Activated naive CD8-positive, alpha-beta T cell treated with anti-CD3 and anti-CD28 coated beads for 36 hours (primary cell): ENCODE results near the gene INPP5D. TPM values are rescaled to one million over a fixed set of nuclear protein-coding genes. Genes with fewer than 3 reads are reported as not detected.

Source experiments
- DNase-seq: peaks from one replicate; pipeline ENCODE4 v3.0.0; 2021
- H3K27ac Mint-ChIP-seq: one replicate; pipeline ENCODE4 v1.8.0; 2022; ENCODE audit warnings: mild to moderate bottlenecking, moderate library complexity, mixed read lengths
- H3K27me3 Mint-ChIP-seq: one replicate; pipeline ENCODE4 v1.8.0; 2022; ENCODE audit warnings: mild to moderate bottlenecking, mixed read lengths
- H3K36me3 Mint-ChIP-seq: one replicate; pipeline ENCODE4 v1.8.0; 2021; ENCODE audit warnings: mild to moderate bottlenecking, mixed read lengths
- H3K4me1 Mint-ChIP-seq: one replicate; pipeline ENCODE4 v1.8.0; 2021; ENCODE audit warnings: mixed read lengths
- H3K4me3 Mint-ChIP-seq: one replicate; pipeline ENCODE4 v1.8.0; 2022; ENCODE audit warnings: mild to moderate bottlenecking, moderate library complexity, mixed read lengths
- H3K9me3 Mint-ChIP-seq: one replicate; pipeline ENCODE4 v1.8.0; 2022; ENCODE audit warnings: mixed read lengths
- total RNA-seq, 2 experiments: library from RNA; stranded (reverse); gene quantifications; one replicate each; pipeline ENCODE4 v1.2.3, GENCODE V29; 2021

INPP5D gene
- total RNA-seq, 2 experiments from 2014 or later, result 38.7 to 41.8 TPM

DNA sequence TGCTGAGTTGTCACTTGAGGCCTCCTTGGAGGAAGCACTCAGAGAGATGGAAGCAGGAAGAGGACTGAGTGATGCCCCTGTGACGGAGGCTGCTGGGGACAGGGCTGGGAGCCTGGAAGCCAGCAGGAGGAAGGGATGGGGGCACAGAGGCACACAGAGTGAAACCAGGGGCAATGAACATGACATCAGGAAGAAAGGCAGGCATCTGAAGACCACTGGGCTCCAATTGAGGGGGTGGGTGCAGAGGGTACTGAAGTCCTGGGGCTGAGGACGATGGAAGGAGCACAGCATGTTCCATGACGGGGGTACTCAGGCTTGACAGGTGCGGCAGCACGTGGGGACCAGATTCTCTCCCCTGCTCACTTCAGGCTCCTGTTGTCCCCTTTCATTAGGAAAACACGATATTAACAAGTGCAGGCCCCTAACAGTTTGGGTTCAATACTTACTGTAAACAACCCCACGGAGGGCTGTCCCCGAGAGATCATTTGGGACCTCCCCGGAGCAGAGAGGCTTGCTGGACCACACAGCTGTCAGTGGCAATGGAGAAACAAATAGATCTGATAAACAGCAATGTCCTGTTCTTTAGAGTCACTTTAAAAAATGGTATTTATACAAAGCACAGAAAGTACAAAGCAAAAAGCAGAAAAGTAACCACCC lies 8.7 kb downstream of the INPP5D start:
- peaks cover 51% of the 10 kb centered on the region for H3K4me1 Mint-ChIP-seq
- no peak overlapping the region for H3K4me3 Mint-ChIP-seq
- no peaks in the 10 kb centered on the region for H3K27me3 Mint-ChIP-seq
- no peak for DNase-seq
- peak overlapping the region; percentile 1 for H3K27ac Mint-ChIP-seq
- peaks cover 8% of the 10 kb centered on the region for H3K9me3 Mint-ChIP-seq
- peaks cover 52% of the 10 kb centered on the region for H3K36me3 Mint-ChIP-seq

DNA sequence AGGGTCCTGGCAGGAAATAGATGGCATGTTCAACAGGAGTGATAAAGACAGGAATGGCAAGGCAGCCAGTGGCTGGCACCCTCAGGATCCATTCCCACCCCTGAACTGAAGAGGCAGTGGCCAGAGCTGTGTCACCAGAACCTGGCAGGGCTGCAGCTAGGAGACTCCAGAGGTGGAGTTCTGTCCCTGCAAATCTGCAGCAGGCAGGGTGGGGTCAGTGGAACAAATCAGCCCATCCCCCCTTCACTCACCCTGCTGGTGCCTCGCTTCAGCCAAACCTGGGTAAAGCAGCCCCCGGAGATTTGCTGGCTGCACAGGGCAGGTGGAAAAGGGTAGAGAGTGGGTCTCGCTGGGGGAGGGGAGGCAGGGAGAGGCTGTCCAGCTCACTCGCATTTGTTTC lies 12.7 kb downstream of the INPP5D start:
- peaks cover 35% of the 10 kb centered on the region for H3K4me1 Mint-ChIP-seq
- peaks cover 8% of the 10 kb centered on the region for H3K9me3 Mint-ChIP-seq
- no peak for DNase-seq
- no peak overlapping the region for H3K27ac Mint-ChIP-seq
- H3K36me3 Mint-ChIP-seq, result peaks cover 38% of the 10 kb centered on the region
- no peaks in the 10 kb centered on the region for H3K27me3 Mint-ChIP-seq
- H3K4me3 Mint-ChIP-seq, result no peak overlapping the region

DNA sequence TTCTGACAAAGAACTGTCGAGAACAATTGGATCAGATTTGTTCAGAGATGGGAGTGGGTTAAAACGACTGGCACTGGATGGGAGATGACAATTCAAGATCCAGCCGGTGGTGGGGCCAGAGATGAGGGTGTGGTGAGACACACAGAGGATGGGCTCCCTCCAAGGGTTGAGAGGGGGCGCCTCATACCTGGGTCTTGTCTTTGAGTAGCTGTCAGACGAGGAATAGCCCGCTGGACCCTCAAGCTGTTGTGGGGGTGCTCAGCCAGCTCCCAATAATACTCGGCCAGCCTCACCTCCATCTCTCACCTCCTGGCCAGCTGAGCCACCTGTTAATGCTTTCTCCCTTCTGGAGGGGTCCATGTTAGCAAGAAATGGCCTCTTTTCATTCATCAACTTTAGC lies 14.0 kb downstream of the INPP5D start:
- no peak for DNase-seq
- Mint-ChIP-seq H3K4me3 (no peak overlapping the region), H3K27ac (no peak overlapping the region), H3K4me1 (peaks cover 34% of the 10 kb centered on the region), H3K27me3 (no peaks in the 10 kb centered on the region), H3K9me3 (peaks cover 8% of the 10 kb centered on the region), H3K36me3 (peaks cover 39% of the 10 kb centered on the region)

DNA sequence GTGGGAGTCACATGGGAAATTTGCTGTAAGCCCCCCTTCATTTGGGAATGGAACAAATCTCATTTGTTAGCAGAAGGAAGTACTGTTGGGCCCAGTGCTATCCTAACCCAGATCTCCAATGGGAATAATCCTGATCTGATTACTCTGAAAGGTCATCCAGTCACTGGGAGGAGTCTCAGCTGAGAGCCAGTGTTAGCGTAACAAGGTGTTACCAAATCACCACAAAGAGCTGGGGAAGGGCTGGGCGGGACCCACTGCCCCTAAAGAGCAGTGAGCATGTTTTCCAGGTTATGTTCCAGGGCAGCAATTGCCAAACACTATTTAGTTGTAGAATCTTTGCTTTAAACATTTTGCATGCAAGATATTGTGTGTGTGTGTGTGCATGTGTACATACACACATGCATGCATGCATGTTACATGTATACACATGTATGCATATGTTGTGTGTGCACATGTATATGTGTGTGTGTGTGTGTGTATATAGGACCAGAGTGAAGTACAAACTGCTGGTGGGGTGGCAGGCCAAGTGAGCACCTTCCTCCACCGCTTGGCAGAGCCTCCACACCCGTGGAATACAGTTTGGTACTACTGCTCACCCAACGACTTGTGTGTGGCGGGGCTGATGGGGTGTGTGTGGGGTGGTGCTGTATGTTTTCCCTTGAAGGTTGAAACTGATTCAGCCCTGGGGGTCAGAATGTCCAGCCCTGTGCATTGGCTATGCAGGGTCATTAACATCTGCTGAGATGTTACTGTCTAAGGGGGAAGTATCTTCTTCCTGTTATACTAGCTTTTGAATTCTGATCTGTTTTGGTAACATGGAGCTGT lies 15.2 kb downstream of the INPP5D start:
- Mint-ChIP-seq H3K9me3 (peaks cover 8% of the 10 kb centered on the region), H3K27ac (no peak overlapping the region), H3K27me3 (no peaks in the 10 kb centered on the region), H3K36me3 (peaks cover 45% of the 10 kb centered on the region), H3K4me3 (no peak overlapping the region), H3K4me1 (peaks cover 35% of the 10 kb centered on the region)
- DNase-seq, result no peak

DNA sequence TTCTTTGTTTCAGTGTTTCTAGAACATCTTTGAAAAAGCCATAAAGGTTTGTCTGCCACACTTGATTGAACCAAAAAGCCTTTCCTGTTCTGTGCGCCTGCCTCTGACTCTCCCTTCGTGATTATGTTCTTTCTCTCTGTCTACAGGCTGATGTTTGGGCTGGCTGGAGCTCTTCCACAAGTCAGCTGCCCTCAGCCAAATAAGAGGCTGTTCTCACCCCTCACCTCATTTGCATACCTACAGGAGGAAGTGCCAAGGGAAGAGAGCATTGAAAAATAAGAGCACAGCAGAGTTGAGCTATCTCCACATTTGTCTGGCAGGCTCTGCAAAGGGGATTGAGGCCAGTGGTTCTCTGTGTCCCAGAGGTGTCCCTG lies 15.8 kb downstream of the INPP5D start:
- H3K27me3 Mint-ChIP-seq, result no peaks in the 10 kb centered on the region
- H3K36me3 Mint-ChIP-seq, result peaks cover 44% of the 10 kb centered on the region
- peaks cover 4% of the 10 kb centered on the region for H3K9me3 Mint-ChIP-seq
- H3K4me3 Mint-ChIP-seq, result no peak overlapping the region
- H3K4me1 Mint-ChIP-seq, result peaks cover 35% of the 10 kb centered on the region
- H3K27ac Mint-ChIP-seq, result no peak overlapping the region
- DNase-seq, result no peak

DNA sequence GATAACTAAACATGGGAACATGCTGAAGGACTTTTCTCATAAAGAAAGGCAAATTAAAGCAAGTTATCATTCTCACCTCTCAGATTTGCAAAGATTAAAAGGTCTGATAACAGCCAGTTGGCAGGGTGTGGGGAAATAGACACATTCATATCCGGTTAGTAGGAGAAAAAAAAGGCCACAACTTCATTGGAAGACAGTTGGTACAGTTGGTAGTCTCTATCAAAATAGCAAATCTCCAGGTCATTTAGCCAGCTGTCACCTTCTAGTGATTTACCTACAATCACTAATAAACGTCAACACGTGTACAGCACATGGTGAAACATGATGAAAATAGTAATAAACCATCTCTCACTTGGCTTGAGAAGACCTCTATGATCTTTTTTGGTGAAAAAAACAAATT lies 16.6 kb downstream of the INPP5D start:
- peaks cover 2% of the 10 kb centered on the region for H3K9me3 Mint-ChIP-seq
- H3K27me3 Mint-ChIP-seq, result no peaks in the 10 kb centered on the region
- H3K36me3 Mint-ChIP-seq, result peaks cover 45% of the 10 kb centered on the region
- DNase-seq, result no peak
- peaks cover 39% of the 10 kb centered on the region for H3K4me1 Mint-ChIP-seq
- H3K4me3 Mint-ChIP-seq, result no peak overlapping the region
- no peak overlapping the region for H3K27ac Mint-ChIP-seq

DNA sequence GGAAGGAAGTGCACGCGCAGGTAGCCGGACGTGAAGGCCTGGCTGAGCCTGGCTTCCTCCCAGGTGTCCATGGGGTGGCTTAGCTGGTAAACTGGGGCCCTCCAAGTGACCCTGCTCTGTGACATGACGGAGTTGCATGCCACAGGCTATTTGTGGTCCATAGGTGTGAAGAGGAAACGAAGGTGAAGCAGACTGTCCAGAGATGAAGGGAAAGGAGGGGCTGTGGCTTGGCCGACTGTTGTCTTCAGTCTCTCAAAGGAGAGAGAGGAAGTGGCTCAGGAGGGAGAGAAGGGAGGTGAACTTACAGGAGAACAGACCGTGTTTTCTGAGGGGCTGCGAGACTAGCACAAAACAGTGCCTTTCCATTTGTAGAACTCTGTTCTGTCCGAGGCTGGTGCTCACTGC lies 19.3 kb downstream of the INPP5D start:
- DNase-seq, result no peak
- Mint-ChIP-seq H3K4me1 (peaks cover 62% of the 10 kb centered on the region), H3K27ac (peak overlapping the region; percentile 83), H3K4me3 (peak overlapping the region; percentile 56), H3K9me3 (no peaks in the 10 kb centered on the region), H3K27me3 (no peaks in the 10 kb centered on the region), H3K36me3 (peaks cover 56% of the 10 kb centered on the region)

DNA sequence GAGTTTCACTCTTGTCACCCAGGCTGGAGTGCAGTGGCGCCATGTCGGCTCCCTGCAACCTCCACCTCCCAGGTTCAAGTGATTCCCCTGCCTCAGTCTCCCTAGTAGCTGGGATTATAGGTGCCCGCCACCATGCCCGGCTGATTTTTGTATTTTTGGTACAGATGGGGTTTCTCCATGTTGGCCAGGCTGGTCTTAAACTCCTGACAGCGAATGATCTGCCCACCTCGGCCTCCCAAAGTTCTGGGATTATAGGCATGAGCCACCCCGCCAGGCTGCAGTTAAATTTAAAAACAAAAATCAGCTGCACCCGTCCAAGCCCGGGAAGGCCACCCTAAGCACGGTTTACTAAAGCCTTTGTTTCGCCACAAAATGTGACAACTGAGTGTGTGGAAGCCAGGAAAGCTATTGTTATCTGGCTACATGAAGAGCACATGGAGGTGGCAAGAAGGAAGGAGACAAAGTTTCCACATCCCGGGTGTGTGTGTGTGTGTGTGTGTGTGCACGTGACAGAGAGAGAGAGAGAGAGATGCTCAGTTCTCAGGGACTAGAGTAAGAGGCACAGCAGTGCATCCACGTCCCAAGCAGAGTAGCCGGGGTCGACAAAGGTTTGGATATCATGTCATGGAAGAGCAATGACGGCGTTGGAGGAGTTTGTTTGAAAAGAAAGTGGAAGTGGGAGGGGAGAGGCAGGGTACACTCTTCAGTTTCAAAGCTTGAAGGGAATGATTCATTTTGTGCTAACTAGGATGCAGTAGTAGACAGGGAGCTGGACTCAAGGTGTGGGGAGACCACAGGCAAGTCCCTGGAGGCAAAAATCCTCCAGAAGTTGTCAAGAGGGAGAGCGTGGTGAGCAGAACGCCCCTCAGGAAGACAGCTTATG lies 20.1 kb downstream of the INPP5D start:
- peaks cover 69% of the 10 kb centered on the region for H3K4me1 Mint-ChIP-seq
- no peaks in the 10 kb centered on the region for H3K27me3 Mint-ChIP-seq
- H3K9me3 Mint-ChIP-seq, result no peaks in the 10 kb centered on the region
- H3K27ac Mint-ChIP-seq, result peak overlapping the region; percentile 87
- DNase-seq, result peak; percentile 19
- peak overlapping the region; percentile 5 for H3K4me3 Mint-ChIP-seq
- peaks cover 59% of the 10 kb centered on the region for H3K36me3 Mint-ChIP-seq

DNA sequence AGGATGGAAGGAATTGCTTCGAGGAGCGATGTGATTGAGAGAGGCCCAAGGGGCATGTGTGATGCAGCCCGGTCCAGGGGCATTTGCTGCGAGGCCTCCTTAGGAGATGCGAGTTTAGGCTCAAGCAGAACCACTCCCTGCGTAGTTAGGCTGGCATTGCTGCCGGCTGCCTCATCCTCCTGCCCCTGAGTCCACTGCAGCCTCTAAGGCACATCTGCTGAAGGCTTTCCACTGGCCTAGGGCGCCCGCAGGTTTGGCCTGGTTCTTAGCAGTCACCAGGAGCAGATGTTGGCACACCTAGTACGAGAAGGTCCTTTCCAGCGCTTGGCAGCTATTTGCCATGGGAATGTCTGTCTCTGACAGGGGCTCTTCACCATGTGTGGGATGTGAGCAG lies 20.7 kb downstream of the INPP5D start:
- Mint-ChIP-seq H3K27ac (peak overlapping the region; percentile 87), H3K9me3 (no peaks in the 10 kb centered on the region), H3K36me3 (peaks cover 66% of the 10 kb centered on the region), H3K4me3 (peak overlapping the region; percentile 47), H3K27me3 (no peaks in the 10 kb centered on the region), H3K4me1 (peaks cover 76% of the 10 kb centered on the region)
- DNase-seq, result no peak

DNA sequence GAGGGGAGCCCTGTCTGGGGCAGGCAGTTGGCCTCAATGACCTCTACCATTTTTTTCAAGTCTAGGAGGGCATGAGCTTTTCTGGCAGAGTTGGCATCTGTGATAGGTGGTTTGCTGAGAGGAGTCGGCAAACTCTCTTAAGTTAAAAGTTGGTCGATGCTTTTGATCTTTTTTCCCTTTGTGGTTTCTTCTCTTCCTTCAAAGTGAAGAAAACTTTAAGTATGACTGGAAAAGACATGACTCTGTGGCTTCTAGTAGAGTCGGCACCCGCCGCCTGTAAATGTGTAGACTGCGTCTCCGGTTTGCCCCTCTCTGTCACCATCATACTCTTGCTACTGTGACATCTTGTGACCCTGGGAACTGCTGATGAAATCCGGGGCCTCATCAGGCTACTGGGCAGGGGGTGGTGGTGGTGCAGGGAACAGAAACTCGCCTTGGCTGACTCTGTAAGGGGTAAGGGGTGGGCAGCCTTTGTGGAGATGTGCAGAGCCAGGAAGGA lies 21.1 kb downstream of the INPP5D start:
- DNase-seq, result peak; percentile 70
- Mint-ChIP-seq H3K4me3 (peak overlapping the region; percentile 47), H3K9me3 (no peaks in the 10 kb centered on the region), H3K4me1 (peaks cover 78% of the 10 kb centered on the region), H3K27me3 (no peaks in the 10 kb centered on the region), H3K27ac (peak overlapping the region; percentile 87), H3K36me3 (peaks cover 69% of the 10 kb centered on the region)

DNA sequence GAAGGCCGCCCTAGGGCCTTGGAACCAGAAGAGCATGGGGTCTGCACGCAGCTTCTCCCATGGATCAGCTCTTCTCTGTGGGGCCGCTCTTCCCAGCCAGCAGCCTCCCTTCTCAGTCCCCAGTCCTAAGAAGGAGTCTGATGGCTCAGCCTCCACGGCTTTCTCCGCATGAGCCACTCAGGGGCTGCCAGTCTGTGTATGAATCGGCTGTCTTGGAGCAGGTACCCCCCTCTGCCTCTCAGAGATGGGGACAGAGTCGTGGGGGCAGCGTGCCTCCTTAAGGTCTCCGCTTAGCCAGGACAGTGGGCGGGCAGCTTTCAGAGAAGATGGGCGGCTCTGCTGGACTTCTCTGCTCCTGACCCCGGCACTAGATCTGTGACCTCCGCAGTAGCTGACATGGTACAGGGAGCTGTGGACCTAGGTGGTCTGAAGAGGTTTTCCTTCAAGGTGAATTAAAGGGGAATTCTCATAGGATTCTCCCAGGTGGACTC lies 21.6 kb downstream of the INPP5D start:
- Mint-ChIP-seq H3K4me1 (peaks cover 83% of the 10 kb centered on the region), H3K27me3 (no peaks in the 10 kb centered on the region), H3K4me3 (peak overlapping the region; percentile 47), H3K9me3 (no peaks in the 10 kb centered on the region), H3K36me3 (peaks cover 68% of the 10 kb centered on the region), H3K27ac (peak overlapping the region; percentile 87)
- no peak for DNase-seq

DNA sequence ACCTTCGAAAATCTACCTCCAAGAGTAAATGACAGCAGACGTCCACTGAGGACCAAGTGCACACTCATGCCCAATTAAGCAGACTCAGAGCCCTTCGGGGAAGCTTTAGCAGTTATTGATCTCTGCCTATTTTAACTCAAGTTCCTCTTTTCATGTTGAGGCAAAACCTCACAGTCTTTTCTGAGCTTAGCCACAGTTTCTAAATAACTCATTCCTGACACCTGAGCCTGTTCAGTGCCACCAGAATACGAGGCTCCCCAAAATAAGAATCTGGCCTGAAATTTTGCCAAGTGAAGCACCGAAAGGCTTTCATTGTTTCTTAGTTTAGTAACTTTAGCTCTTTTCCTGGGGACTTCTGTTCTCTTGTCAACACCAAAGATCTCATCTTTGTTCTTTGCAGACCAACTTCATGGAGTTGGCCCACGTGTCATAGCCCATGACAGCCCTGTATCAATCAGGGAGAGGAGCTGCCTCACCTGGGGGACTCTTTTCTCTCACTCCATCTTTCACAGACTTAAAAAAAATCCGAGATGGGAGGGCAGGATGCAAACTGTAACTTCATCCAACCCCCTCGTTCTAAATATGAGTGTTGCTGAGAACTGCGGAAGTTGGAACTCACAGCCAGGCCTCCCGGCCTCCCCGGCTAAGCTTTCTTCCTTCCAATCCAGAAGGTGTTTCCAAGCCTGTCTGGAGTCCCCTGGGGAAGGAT lies 22.2 kb downstream of the INPP5D start:
- H3K4me3 Mint-ChIP-seq, result peak overlapping the region; percentile 38
- no peaks in the 10 kb centered on the region for H3K27me3 Mint-ChIP-seq
- peaks cover 68% of the 10 kb centered on the region for H3K36me3 Mint-ChIP-seq
- H3K27ac Mint-ChIP-seq, result peak overlapping the region; percentile 87
- H3K4me1 Mint-ChIP-seq, result peaks cover 86% of the 10 kb centered on the region
- H3K9me3 Mint-ChIP-seq, result no peaks in the 10 kb centered on the region
- DNase-seq, result no peak

DNA sequence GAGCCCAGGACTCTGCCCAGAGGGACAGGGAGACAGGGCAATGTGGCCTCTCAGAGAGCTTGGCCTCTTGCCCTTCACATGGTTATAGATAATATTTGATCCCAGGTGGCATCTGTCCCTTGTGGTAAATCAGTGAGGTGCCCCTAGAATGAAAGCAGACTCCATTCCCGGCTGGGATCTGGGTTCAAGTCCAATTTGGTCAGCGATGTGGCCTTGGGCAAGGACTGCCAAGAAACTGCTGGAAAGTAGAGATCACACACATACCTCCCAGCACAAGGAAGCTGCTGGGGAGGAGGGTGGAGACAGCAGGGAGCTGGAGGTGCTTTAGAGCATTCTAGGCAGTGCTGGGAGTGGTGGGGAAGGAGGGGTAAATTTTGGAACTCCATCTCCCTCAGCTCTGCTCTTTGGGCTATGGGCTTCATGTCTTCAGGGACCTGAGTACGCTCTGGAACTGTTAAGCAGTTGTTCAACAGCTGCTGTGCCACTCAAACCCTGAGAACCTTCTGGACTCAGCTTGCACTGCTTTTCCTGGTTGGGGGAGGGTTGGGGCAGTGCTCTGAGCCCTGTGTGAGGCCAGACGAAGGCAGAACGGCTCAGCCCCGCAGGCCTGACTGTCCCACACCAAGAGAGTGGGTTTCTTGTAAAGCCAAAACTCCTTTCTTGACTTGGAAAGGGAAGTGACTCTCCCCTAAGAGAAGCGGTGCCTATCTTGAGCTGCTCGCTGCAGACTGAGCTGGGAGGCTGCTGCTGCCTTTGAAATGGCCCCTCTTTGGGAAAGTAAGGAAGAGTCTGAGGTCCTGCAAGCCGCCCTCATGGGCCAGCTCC lies 23.0 kb downstream of the INPP5D start:
- peak overlapping the region; percentile 63 for H3K4me3 Mint-ChIP-seq
- peaks cover 67% of the 10 kb centered on the region for H3K36me3 Mint-ChIP-seq
- no peaks in the 10 kb centered on the region for H3K9me3 Mint-ChIP-seq
- H3K27ac Mint-ChIP-seq, result peak overlapping the region; percentile 87
- H3K4me1 Mint-ChIP-seq, result peaks cover 80% of the 10 kb centered on the region
- DNase-seq, result no peak
- H3K27me3 Mint-ChIP-seq, result no peaks in the 10 kb centered on the region

DNA sequence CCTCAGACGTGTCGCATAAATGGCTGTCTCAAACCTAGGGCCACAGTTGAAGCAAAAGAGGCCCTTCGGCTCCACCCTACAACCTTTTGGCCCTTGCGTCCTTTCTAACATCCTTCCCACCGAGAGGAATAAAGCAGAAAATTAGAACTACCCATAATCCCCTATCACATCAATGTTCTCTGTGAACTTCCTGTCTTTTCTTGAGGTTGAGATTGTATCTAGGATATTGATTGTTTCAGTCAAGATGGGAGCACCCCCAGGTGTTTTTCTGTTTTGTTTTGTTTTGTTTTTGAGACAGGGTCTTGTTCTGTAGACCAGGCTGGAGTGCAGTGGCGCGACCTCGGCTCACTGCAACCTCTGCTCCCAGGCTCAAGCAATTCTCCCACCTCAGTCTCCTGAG lies 23.6 kb downstream of the INPP5D start:
- peaks cover 70% of the 10 kb centered on the region for H3K36me3 Mint-ChIP-seq
- no peak for DNase-seq
- H3K27ac Mint-ChIP-seq, result peak overlapping the region; percentile 87
- peaks cover 80% of the 10 kb centered on the region for H3K4me1 Mint-ChIP-seq
- H3K4me3 Mint-ChIP-seq, result peak overlapping the region; percentile 63
- no peaks in the 10 kb centered on the region for H3K9me3 Mint-ChIP-seq
- H3K27me3 Mint-ChIP-seq, result no peaks in the 10 kb centered on the region
